ENCODE results near the gene TMEM263.

The TMEM263 gene

GRCh38 chr12:107019546-107019945 lies 63.8 kb downstream of the TMEM263 start:
- Histone ChIP-seq H3K4me3 (ENCODE audit: low read depth in 1 of 2, low read length in 2 of 2) (no peak overlapping the region), H3K27me3 (ENCODE audit: low read depth, low read length) (no peaks in the 10 kb centered on the region), H3K9me3 (ENCODE audit: control insufficient read depth in 1 of 2, low read length in 2 of 2) (no peaks in the 10 kb centered on the region), H3K27ac (ENCODE audit: low read length) (no peak overlapping the region), H3K36me3 (ENCODE audit: control insufficient read depth in 1 of 2, insufficient read depth in 2 of 2, low read length in 2 of 2) (no peaks in the 10 kb centered on the region), H3K4me1 (ENCODE audit: control insufficient read depth in 1 of 2, insufficient read depth in 2 of 2, low read length in 2 of 2) (peaks cover 0 to 3% of the 10 kb centered on the region in 2 donors)

Measured in muscle layer of duodenum (tissue), 2 donors.